Measurements from ENCODE around the gene PARVB.
"Not testable (repeated sequence)": the region's sequence is repeated elsewhere in the genome, so short reads cannot be mapped to it uniquely, and the experiment has no call there.

Gene PARVB

DNA sequence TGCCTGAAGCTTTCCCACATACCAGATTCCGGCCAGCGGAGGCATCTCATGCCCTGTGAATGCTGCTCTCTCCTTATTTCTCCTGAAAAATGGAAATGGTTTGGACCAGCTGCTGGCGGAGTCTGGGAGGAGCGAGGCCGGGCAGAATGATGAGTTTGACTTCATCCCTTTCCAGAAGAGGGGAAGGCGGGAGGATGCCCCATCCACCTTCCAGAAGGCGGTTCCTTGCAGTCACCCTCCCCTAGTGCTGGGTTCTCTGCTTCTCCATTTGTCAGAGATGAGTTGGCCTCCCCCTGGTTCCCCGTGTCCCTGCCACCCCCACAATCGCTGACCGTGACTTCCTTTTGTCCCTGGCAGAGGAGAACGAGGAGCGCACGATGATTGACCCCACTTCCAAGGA is 75.6 kb downstream of the PARVB start:
- Mint-ChIP-seq H3K27me3 (ENCODE audit: low read depth) (no peaks in the 10 kb centered on the region), H3K4me3 (no peak overlapping the region), H3K27ac (no peak overlapping the region), H3K4me1 (ENCODE audit: low read depth) (no peaks in the 10 kb centered on the region), H3K9me3 (no peaks in the 10 kb centered on the region), H3K36me3 (ENCODE audit: low read depth) (peaks cover 1% of the 10 kb centered on the region)
- DNase-seq (ENCODE audit: low spot score) = no peak

DNA sequence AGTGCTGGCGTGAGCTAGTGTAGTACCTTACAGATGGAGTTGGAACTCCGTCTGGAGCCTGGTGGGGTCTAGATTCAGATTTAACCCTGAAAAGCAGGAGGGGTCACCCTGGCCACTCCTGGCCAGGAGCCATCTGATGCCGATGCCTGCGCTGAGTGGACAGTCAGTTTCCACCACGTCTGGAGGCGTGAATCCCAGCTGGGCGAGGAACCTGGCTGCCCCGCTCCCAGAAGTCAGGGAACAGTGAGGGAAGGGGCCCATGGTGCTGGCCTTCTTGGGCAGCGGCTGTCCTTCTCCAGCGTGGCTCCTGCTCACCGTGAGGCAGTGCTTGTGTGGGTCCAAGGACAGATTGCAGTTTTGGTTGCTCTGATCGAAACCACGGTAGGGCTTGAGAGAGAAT is 76.3 kb downstream of the PARVB start:
- peaks cover 1% of the 10 kb centered on the region for H3K36me3 Mint-ChIP-seq (ENCODE audit: low read depth)
- H3K4me1 Mint-ChIP-seq (ENCODE audit: low read depth) = no peaks in the 10 kb centered on the region
- H3K27me3 Mint-ChIP-seq (ENCODE audit: low read depth) = no peaks in the 10 kb centered on the region
- no peak overlapping the region for H3K4me3 Mint-ChIP-seq
- no peak for DNase-seq (ENCODE audit: low spot score)
- no peaks in the 10 kb centered on the region for H3K9me3 Mint-ChIP-seq
- no peak overlapping the region for H3K27ac Mint-ChIP-seq

DNA sequence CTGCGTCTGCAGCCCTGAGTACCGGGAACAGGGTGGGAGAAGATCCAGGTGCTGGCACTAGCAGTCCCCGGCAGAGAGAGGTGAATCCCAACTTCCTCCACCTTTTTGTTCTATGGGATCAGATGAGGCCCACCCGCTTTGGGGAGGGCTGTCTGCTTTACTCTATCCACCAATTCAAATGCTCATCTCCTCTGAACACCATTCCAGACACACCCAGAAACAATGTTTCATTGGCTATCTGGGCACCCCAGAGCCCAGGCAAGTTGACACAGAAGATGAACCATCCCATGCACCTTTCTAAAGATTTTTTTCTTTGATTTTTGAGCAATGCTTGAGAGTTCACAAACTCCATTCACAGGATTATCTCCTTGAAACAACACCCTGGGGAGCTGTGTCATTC is 78.0 kb downstream of the PARVB start:
- H3K27ac Mint-ChIP-seq = no peak overlapping the region
- H3K4me3 Mint-ChIP-seq = no peak overlapping the region
- H3K27me3 Mint-ChIP-seq (ENCODE audit: low read depth) = no peaks in the 10 kb centered on the region
- no peaks in the 10 kb centered on the region for H3K4me1 Mint-ChIP-seq (ENCODE audit: low read depth)
- no peak for DNase-seq (ENCODE audit: low spot score)
- H3K9me3 Mint-ChIP-seq = no peaks in the 10 kb centered on the region
- H3K36me3 Mint-ChIP-seq (ENCODE audit: low read depth) = peaks cover 1% of the 10 kb centered on the region

DNA sequence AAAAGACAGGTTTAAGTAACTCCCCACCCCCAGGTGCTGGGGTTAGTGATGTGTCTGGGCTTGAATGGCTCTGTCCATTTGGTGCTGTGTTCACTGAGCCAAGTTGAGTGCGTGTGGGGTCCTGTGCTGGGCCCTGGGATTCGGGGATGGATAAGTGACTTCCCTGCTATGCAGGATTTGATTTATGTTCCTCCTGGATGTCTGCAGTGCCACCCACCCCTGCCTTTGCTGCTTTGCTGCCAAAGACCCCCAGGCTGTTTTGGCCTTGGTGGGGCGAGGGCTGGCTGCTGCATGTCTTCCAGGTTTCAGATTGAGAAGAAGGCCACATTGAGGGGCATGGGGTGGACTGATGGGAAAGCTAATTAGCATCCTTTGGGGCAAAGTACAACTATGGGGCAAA is 78.8 kb downstream of the PARVB start:
- H3K9me3 Mint-ChIP-seq = no peaks in the 10 kb centered on the region
- H3K4me1 Mint-ChIP-seq (ENCODE audit: low read depth) = no peaks in the 10 kb centered on the region
- no peak overlapping the region for H3K27ac Mint-ChIP-seq
- no peak overlapping the region for H3K4me3 Mint-ChIP-seq
- H3K27me3 Mint-ChIP-seq (ENCODE audit: low read depth) = no peaks in the 10 kb centered on the region
- peaks cover 1% of the 10 kb centered on the region for H3K36me3 Mint-ChIP-seq (ENCODE audit: low read depth)
- no peak for DNase-seq (ENCODE audit: low spot score)

DNA sequence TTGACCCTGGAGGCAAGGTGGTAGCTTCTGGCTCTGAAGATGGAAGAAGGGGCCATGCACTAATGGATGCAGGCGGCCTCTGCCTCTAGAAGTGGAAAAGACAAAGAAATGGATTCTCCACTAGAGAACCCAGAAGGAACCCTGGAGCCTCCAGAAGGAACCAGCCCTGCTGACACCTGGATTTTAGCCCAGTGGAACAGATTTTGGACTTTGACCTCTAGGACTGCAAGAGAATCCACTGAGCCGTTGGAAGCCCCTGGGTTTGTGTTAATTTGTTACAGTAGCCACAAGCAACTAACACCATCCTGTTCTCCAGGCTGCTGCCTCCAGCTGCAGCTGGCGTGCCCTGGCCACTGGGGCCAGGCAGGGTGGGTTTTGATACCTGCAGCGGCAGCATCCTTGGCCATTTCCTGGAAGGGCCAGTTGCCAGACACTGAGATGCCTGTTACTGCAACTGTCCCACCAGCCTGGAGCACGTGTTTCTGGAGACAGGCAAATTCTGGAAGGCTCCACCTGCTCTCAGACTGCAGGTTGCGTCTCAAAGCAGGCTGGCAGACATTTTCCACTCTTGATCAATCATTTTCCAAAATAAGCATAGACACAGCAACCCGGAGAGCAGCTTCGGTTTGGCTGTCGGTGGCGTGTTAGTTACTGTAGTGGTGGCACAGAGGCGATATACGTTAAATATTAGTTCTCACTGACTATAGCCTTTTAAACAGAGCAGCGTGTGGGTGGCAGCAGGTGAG is 79.8 kb downstream of the PARVB start:
- Mint-ChIP-seq H3K4me3 (no peak overlapping the region), H3K4me1 (ENCODE audit: low read depth) (no peaks in the 10 kb centered on the region), H3K9me3 (no peaks in the 10 kb centered on the region), H3K27ac (no peak overlapping the region), H3K27me3 (ENCODE audit: low read depth) (no peaks in the 10 kb centered on the region), H3K36me3 (ENCODE audit: low read depth) (no peaks in the 10 kb centered on the region)
- no peak for DNase-seq (ENCODE audit: low spot score)

DNA sequence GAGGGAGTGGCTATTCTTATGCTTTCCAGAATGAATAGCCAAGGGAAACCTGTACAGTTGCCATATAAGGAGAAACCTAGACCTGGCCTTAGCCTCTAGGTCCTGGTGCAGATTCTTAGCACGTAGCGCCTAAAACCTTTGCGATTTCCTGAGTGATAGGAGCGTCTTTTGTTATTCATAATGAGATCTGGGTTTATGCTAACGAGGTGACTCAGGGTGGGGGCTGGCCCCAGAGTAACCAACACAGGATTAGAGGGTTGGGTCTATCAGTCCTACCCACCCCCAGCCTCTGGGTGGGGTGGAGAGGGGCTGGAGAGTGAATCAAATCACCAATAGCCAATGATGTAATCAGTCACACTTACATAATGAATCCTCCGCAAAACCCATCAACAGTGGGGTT is 83.2 kb downstream of the PARVB start:
- DNase-seq (ENCODE audit: low spot score) = no peak
- no peaks in the 10 kb centered on the region for H3K27me3 Mint-ChIP-seq (ENCODE audit: low read depth)
- H3K9me3 Mint-ChIP-seq = no peaks in the 10 kb centered on the region
- H3K27ac Mint-ChIP-seq = no peak overlapping the region
- H3K4me1 Mint-ChIP-seq (ENCODE audit: low read depth) = no peaks in the 10 kb centered on the region
- no peak overlapping the region for H3K4me3 Mint-ChIP-seq
- peaks cover 2% of the 10 kb centered on the region for H3K36me3 Mint-ChIP-seq (ENCODE audit: low read depth)

DNA sequence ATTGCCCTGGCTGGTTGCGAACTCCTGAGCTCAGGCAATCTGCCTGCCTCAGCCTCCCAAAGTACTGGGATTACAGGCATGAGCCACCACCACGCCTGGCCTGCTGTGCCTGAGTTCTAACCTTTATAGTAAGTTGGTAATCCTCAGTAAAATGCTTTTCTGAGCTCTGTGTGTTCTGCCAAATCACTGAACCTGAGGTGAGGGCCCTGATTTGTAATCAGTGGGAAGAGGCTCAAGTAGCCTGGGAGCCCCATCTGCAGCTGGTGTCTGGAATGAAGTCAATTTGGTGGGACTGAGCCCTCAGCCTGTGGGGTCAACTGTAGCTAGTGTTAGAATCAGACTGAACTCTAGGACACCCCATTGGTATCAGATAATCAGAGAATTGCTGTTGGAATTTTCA is 84.0 kb downstream of the PARVB start:
- no peaks in the 10 kb centered on the region for H3K27me3 Mint-ChIP-seq (ENCODE audit: low read depth)
- H3K4me3 Mint-ChIP-seq = no peak overlapping the region
- DNase-seq (ENCODE audit: low spot score) = no peak
- H3K4me1 Mint-ChIP-seq (ENCODE audit: low read depth) = no peaks in the 10 kb centered on the region
- no peaks in the 10 kb centered on the region for H3K9me3 Mint-ChIP-seq
- no peak overlapping the region for H3K27ac Mint-ChIP-seq
- peaks cover 2% of the 10 kb centered on the region for H3K36me3 Mint-ChIP-seq (ENCODE audit: low read depth)

DNA sequence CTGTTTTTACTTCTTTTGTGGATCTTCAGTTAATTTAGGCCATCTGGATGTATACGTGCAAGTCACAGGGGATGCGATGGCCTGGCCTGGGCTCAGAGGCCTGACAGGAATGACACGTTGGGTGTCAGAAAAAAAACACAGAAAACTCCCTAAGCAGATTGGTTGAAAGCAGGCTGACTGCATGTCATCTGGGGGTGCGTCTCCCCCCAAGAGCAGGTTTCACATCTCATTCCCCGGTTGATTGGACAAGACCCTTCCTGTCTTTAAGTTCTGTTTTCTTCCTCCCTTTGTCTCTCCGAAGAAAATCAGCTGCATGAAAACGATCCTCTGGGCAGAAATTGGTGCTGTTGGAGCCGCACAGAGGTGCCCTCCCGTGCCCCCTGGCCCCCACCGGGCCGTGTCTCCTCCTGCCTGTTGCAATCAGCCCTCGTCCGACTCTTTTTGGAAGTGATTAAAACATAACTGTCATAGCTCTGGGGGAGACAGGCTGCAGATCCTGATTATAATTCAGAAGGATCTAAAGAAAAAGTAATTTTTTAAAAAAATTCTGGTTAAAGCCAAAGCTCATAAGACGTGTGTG is 84.8 kb downstream of the PARVB start:
- Mint-ChIP-seq H3K9me3 (no peaks in the 10 kb centered on the region), H3K27ac (no peak overlapping the region), H3K4me3 (no peak overlapping the region), H3K27me3 (ENCODE audit: low read depth) (no peaks in the 10 kb centered on the region), H3K36me3 (ENCODE audit: low read depth) (peaks cover 2% of the 10 kb centered on the region), H3K4me1 (ENCODE audit: low read depth) (no peaks in the 10 kb centered on the region)
- DNase-seq (ENCODE audit: low spot score) = no peak

DNA sequence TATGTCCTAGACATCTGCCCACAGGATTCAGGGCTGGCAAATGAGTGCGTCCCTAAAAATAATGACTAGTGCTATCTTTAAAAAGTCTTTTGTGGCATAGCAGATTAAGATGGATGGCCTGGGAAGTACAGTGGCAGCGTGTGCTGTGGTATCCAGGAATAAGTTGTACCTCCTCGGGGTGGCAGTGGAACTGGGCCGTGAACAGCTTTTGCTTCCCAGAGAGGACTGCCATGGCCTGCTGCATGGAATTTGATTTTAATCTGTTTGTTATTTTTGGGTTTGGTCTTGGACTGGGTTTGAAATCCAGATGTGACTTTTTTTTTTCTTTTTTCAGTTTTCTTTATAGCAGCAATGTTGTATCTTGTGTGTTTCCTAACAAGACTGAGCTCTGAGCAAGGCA is 85.3 kb downstream of the PARVB start:
- H3K36me3 Mint-ChIP-seq (ENCODE audit: low read depth) = peaks cover 2% of the 10 kb centered on the region
- no peak for DNase-seq (ENCODE audit: low spot score)
- no peaks in the 10 kb centered on the region for H3K27me3 Mint-ChIP-seq (ENCODE audit: low read depth)
- H3K9me3 Mint-ChIP-seq = no peaks in the 10 kb centered on the region
- no peak overlapping the region for H3K4me3 Mint-ChIP-seq
- H3K4me1 Mint-ChIP-seq (ENCODE audit: low read depth) = no peaks in the 10 kb centered on the region
- no peak overlapping the region for H3K27ac Mint-ChIP-seq

DNA sequence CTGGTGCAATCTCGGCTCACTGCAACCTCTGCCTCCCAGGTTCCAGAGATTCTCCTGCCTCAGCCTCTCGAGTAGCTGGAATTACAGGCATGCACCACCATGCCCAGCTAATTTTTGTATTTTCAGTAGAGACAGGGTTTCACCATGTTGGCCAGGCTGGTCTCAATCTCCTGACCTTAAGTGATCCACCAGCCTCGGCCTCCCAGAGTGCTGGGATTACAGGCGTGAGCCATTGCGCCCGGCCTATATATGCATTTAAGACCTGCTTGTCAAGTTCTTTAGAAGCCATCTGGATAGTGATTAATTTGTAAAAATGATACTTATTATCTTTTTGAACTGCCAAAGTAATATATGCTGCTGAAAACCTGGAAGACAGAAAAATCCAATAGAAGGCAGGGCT is 86.6 kb downstream of the PARVB start:
- not testable (repeated sequence) for DNase-seq (ENCODE audit: low spot score); H3K4me1 Mint-ChIP-seq (ENCODE audit: low read depth); H3K9me3 Mint-ChIP-seq; H3K27ac Mint-ChIP-seq; H3K27me3 Mint-ChIP-seq (ENCODE audit: low read depth); H3K4me3 Mint-ChIP-seq; H3K36me3 Mint-ChIP-seq (ENCODE audit: low read depth)

DNA sequence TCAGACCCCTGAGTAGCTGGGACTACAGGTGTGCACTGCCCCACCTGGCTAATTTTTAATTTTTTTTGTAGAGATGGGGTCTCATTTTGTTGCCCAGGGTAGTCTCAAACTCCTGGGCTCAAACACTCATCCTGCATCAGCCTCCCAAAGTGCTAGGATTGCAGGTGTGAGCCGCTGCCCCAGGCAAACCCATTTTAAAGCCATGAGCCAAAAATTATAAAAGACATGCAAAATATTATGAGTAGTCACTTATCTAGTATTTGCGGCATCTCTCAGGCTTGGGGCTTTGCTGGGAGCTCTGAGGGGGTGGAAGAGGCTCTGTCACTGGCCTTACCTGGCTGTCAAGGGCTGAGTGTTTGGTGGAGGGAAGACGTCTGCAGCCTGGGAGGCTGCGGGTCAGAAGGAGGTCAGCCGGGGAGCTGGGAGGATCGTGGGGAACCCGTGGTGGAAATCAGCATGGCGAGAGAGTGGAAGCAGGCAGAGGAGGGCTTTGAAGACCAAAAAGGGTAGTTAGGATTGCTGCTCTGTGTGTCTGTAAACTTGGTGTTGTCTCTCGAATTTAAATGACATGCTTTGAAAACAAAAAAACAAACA is 87.6 kb downstream of the PARVB start:
- Mint-ChIP-seq H3K4me3 (no peak overlapping the region), H3K9me3 (no peaks in the 10 kb centered on the region), H3K27ac (no peak overlapping the region), H3K36me3 (ENCODE audit: low read depth) (peaks cover 2% of the 10 kb centered on the region), H3K27me3 (ENCODE audit: low read depth) (no peaks in the 10 kb centered on the region), H3K4me1 (ENCODE audit: low read depth) (peaks cover 2% of the 10 kb centered on the region)
- no peak for DNase-seq (ENCODE audit: low spot score)

DNA sequence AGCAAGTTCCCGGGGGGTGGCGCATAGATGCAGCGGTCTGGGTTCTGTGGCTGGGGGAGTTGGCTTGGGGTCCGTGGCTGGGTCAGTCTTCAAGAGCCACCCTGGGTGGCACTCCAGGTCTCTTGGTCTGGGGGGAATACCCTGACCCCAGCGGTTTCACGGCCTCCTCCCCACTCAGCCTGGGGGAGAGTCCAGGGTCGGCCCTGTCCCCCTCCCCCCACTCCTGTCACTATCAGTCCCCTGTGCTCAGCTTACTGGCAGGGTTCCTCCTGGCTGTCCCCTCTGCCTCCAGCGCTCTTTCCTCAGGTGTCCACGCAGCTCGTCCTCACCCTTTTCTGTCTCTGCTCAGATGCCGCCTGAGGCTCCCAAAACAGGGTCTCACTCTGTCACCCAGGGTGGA is 88.1 kb downstream of the PARVB start:
- DNase-seq (ENCODE audit: low spot score) = no peak
- H3K9me3 Mint-ChIP-seq = no peaks in the 10 kb centered on the region
- peaks cover 3% of the 10 kb centered on the region for H3K4me1 Mint-ChIP-seq (ENCODE audit: low read depth)
- H3K4me3 Mint-ChIP-seq = no peak overlapping the region
- no peaks in the 10 kb centered on the region for H3K27me3 Mint-ChIP-seq (ENCODE audit: low read depth)
- no peak overlapping the region for H3K27ac Mint-ChIP-seq
- H3K36me3 Mint-ChIP-seq (ENCODE audit: low read depth) = peaks cover 2% of the 10 kb centered on the region

DNA sequence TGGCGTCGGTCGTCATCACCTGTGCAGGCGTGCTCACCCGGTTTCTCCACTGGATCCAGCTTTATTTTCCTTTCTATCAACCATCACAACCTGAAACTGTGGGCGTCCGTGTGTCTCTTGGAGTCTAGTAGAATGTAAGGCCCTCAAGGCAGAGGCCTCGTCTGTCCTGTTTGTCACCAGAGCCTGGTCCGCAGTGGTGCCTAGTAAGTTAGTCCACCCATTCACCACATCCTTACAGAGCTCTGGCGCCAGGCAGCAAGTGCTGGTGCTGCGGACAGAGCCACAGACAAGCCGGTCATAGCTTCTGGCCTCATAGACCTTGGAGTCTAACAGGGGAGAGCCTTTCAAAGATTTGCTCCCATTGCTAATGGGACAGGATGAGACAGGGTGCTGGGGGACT is 92.2 kb downstream of the PARVB start:
- no peak overlapping the region for H3K27ac Mint-ChIP-seq
- H3K27me3 Mint-ChIP-seq (ENCODE audit: low read depth) = no peaks in the 10 kb centered on the region
- no peaks in the 10 kb centered on the region for H3K9me3 Mint-ChIP-seq
- H3K4me3 Mint-ChIP-seq = no peak overlapping the region
- H3K36me3 Mint-ChIP-seq (ENCODE audit: low read depth) = peaks cover 7% of the 10 kb centered on the region
- H3K4me1 Mint-ChIP-seq (ENCODE audit: low read depth) = peaks cover 3% of the 10 kb centered on the region
- no peak for DNase-seq (ENCODE audit: low spot score)

DNA sequence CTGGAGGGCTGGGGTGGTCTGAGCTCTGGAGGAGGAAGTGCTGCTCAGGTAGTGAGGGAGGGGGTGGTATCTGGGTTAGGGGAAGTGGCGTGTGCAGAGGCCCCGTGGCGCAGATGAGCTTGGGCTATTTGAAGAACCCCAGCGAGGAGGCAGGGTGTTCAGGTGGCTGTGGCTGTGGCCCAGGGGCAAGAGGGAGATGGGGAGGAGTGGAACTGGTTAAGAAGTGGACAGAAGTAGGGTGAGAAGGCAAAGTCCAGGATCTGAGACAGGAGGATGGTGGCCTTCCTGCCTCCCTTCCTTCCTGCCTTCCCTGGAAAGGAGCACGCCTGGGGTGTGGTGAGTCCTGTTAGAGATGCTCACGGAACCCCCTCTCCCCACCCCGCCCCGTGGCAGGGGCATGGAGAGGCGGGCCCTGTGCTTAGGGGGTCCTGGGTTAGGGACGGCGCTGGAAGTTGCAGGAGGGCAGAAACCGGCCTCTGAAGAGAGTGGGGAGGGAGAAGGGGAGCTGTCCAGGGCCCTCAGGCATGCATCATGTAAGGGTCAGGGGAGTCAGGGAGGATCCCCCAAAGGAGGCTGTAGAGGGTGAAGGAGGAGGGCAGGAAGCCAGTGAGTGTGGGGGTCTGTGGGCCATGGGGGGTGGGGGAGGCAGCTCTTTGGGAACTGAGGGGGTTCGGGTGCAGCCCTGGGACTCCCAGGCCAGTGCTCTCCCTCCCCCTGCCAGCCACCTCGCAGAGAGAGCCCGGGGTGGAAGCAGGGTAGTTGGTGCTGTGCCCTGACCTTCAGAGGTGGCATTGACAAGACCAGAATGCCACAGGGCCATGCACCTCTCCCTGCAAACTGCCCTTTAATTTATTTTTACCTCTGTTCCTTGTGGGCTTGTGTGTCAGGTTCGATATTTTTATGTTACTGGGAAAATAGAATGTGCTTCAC is 92.9 kb downstream of the PARVB start:
- peaks cover 5% of the 10 kb centered on the region for H3K36me3 Mint-ChIP-seq (ENCODE audit: low read depth)
- no peaks in the 10 kb centered on the region for H3K9me3 Mint-ChIP-seq
- H3K27ac Mint-ChIP-seq = peak overlapping the region; percentile 68
- H3K4me3 Mint-ChIP-seq = no peak overlapping the region
- no peak for DNase-seq (ENCODE audit: low spot score)
- H3K27me3 Mint-ChIP-seq (ENCODE audit: low read depth) = no peaks in the 10 kb centered on the region
- H3K4me1 Mint-ChIP-seq (ENCODE audit: low read depth) = peaks cover 3% of the 10 kb centered on the region
